ENCODE measurements around the gene SLC6A16. TPM values are rescaled to one million over a fixed set of nuclear protein-coding genes. Genes with fewer than 3 reads are reported as not detected.

SLC6A16 gene
- total and polyA plus RNA-seq, 3 donors from 2014 or later = 47.0 to 311 (median 51.9) TPM

DNA sequence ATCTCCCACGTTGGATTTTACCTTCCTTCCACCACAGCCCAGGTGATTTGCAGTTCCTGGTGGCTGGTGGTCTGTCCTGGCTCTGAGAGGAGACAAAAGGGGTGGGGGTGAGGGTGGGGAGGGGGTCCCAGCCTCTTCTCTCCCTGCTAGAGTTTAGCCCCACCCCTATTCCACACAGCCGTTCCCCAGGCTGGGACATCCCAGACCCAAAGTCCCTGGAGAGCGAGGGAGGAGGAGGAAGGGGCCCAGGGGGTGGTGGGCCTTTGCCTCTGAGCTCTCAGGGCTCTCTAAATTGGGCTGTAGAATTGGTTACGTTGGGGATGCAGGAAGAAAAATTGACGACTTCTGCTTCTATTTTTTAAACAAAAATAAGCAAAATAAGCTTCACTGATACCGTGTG lies 81.9 kb downstream of the SLC6A16 start:
- no peak for TF ChIP-seq POLR2A (IDR thresholded peaks at IDR 0.05)
- TF ChIP-seq, protein P1, sequence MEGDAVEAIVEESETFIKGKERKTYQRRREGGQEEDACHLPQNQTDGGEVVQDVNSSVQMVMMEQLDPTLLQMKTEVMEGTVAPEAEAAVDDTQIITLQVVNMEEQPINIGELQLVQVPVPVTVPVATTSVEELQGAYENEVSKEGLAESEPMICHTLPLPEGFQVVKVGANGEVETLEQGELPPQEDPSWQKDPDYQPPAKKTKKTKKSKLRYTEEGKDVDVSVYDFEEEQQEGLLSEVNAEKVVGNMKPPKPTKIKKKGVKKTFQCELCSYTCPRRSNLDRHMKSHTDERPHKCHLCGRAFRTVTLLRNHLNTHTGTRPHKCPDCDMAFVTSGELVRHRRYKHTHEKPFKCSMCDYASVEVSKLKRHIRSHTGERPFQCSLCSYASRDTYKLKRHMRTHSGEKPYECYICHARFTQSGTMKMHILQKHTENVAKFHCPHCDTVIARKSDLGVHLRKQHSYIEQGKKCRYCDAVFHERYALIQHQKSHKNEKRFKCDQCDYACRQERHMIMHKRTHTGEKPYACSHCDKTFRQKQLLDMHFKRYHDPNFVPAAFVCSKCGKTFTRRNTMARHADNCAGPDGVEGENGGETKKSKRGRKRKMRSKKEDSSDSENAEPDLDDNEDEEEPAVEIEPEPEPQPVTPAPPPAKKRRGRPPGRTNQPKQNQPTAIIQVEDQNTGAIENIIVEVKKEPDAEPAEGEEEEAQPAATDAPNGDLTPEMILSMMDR (IDR thresholded peaks at IDR 0.05) = no peak

GRCh38 chr19:49241769-49242168 lies 83.2 kb downstream of the SLC6A16 start:
- Histone ChIP-seq H3K36me3 (ENCODE audit: low read depth, missing control alignments) (no peaks in the 10 kb centered on the region), H3K27ac (no peak overlapping the region), H3K27me3 (no peaks in the 10 kb centered on the region), H3K4me3 (no peak overlapping the region), H3K4me1 (no peaks in the 10 kb centered on the region), H3K9me3 (no peaks in the 10 kb centered on the region)
- intact Hi-C loops (cut with DNase I; ENCODE audit: low total_unique reads) = no loop called here
- TF ChIP-seq, protein P1 (IDR thresholded peaks at IDR 0.05) = no peak
- no peak for TF ChIP-seq POLR2A (IDR thresholded peaks at IDR 0.05)
- 81 to 87% methylated on average over 7 of the region's 7 CpGs for WGBS, 2 donors
- DNase-seq = no peak

More for the DNA sequence above, 81.9 kb downstream of the SLC6A16 start:
- Histone ChIP-seq H3K9me3 (no peaks in the 10 kb centered on the region), H3K4me3 (no peak overlapping the region), H3K36me3 (ENCODE audit: low read depth, missing control alignments) (no peaks in the 10 kb centered on the region), H3K27me3 (no peaks in the 10 kb centered on the region), H3K27ac (no peak overlapping the region), H3K4me1 (no peaks in the 10 kb centered on the region)
- WGBS, 2 donors = 59 to 66% methylated on average over 6 of the region's 6 CpGs
- intact Hi-C loops (cut with DNase I; ENCODE audit: low total_unique reads) = no loop called here
- DNase-seq = no peak

Small RNA genes lying within 50 kb of the gene (microRNA-seq; reads per million reads assigned to microRNA genes)
- 0 reads per million in 2 donors for gene MIR4324 (ENCODE audit: borderline number of aligned reads in 2 of 2, borderline replicate concordance in 1 of 2)

Small RNA genes lying within 50 kb of the gene (small RNA-seq; reads per million reads assigned to genes)
- 0 reads per million in 2 donors for gene MIR4324

Other genes with a start within 250 kb of the SLC6A16 start
- 100 to 1,000 TPM; 422 to 484 TPM for gene SNRNP70, start 239.7 kb downstream of the SLC6A16 start, total RNA-seq
- 184 TPM for gene SNRNP70, start 239.7 kb downstream of the SLC6A16 start, polyA plus RNA-seq (ENCODE audit: insufficient read depth, low read depth, low replicate concordance)
- gene LIN7B, start 210.8 kb downstream of the SLC6A16 start, total RNA-seq = 10 to 100 TPM; 57.6 to 66.2 TPM
- gene LIN7B, start 210.8 kb downstream of the SLC6A16 start, polyA plus RNA-seq (ENCODE audit: insufficient read depth, low read depth, low replicate concordance) = 22.4 TPM
- 1 to 10 TPM; 4.0 to 8.5 TPM for gene C19orf73, start 206.0 kb downstream of the SLC6A16 start, total RNA-seq
- 1.5 TPM for gene C19orf73, start 206.0 kb downstream of the SLC6A16 start, polyA plus RNA-seq (ENCODE audit: insufficient read depth, low read depth, low replicate concordance)
- 10 to 100 TPM in 1 of 2 donors, 1 to 10 TPM in 1; 9.2 to 13.1 TPM for gene PPFIA3, start 205.6 kb downstream of the SLC6A16 start, total RNA-seq
- gene PPFIA3, start 205.6 kb downstream of the SLC6A16 start, polyA plus RNA-seq (ENCODE audit: insufficient read depth, low read depth, low replicate concordance) = 8.8 TPM
- gene HRC, start 169.8 kb downstream of the SLC6A16 start, total RNA-seq = 1 to 10 TPM; 1.8 to 5.4 TPM
- 4.1 TPM for gene HRC, start 169.8 kb downstream of the SLC6A16 start, polyA plus RNA-seq (ENCODE audit: insufficient read depth, low read depth, low replicate concordance)
- gene TRPM4, start 167.4 kb downstream of the SLC6A16 start, total RNA-seq = 10 to 100 TPM; 30.5 to 45.7 TPM
- gene TRPM4, start 167.4 kb downstream of the SLC6A16 start, polyA plus RNA-seq (ENCODE audit: insufficient read depth, low read depth, low replicate concordance) = 16.0 TPM
- 10 to 100 TPM; 12.6 to 16.2 TPM for gene CD37, start 10.2 kb upstream of the SLC6A16 start, total RNA-seq
- gene CD37, start 10.2 kb upstream of the SLC6A16 start, polyA plus RNA-seq (ENCODE audit: insufficient read depth, low read depth, low replicate concordance) = 23.2 TPM
- 10 to 100 TPM; 12.6 to 20.8 TPM for gene TEAD2, start 37.2 kb upstream of the SLC6A16 start, total RNA-seq
- 29.6 TPM for gene TEAD2, start 37.2 kb upstream of the SLC6A16 start, polyA plus RNA-seq (ENCODE audit: insufficient read depth, low read depth, low replicate concordance)
- 100 to 1,000 TPM; 145 to 190 TPM for gene DKKL1, start 38.7 kb upstream of the SLC6A16 start, total RNA-seq
- gene DKKL1, start 38.7 kb upstream of the SLC6A16 start, polyA plus RNA-seq (ENCODE audit: insufficient read depth, low read depth, low replicate concordance) = 487 TPM
- 100 to 1,000 TPM in 1 of 2 donors, 10 to 100 TPM in 1; 72.8 to 102 TPM for gene KASH5, start 63.1 kb upstream of the SLC6A16 start, total RNA-seq
- 121 TPM for gene KASH5, start 63.1 kb upstream of the SLC6A16 start, polyA plus RNA-seq (ENCODE audit: insufficient read depth, low read depth, low replicate concordance)
- not detected for gene PTH2, start 98.2 kb upstream of the SLC6A16 start, total RNA-seq
- gene PTH2, start 98.2 kb upstream of the SLC6A16 start, polyA plus RNA-seq (ENCODE audit: insufficient read depth, low read depth, low replicate concordance) = not detected
- under 1 TPM; 0.24 to 0.62 TPM for gene GFY, start 100.2 kb upstream of the SLC6A16 start, total RNA-seq
- gene GFY, start 100.2 kb upstream of the SLC6A16 start, polyA plus RNA-seq (ENCODE audit: insufficient read depth, low read depth, low replicate concordance) = 0.80 TPM
- gene SLC17A7, start 116.3 kb upstream of the SLC6A16 start, total RNA-seq = 1 to 10 TPM; 2.2 to 2.7 TPM
- 3.2 TPM for gene SLC17A7, start 116.3 kb upstream of the SLC6A16 start, polyA plus RNA-seq (ENCODE audit: insufficient read depth, low read depth, low replicate concordance)
- gene PIH1D1, start 126.6 kb upstream of the SLC6A16 start, total RNA-seq = 10 to 100 TPM; 45.9 to 49.6 TPM
- 55.3 TPM for gene PIH1D1, start 126.6 kb upstream of the SLC6A16 start, polyA plus RNA-seq (ENCODE audit: insufficient read depth, low read depth, low replicate concordance)
- gene ALDH16A1, start 128.0 kb upstream of the SLC6A16 start, total RNA-seq = 10 to 100 TPM; 22.4 to 24.7 TPM
- gene ALDH16A1, start 128.0 kb upstream of the SLC6A16 start, polyA plus RNA-seq (ENCODE audit: insufficient read depth, low read depth, low replicate concordance) = 8.5 TPM
- gene FLT3LG, start 149.0 kb upstream of the SLC6A16 start, total RNA-seq = 1 to 10 TPM; 3.0 to 4.6 TPM
- 7.1 TPM for gene FLT3LG, start 149.0 kb upstream of the SLC6A16 start, polyA plus RNA-seq (ENCODE audit: insufficient read depth, low read depth, low replicate concordance)
- 1,000 to 10,000 TPM; 1,063 to 1,721 TPM for gene RPL13A, start 162.4 kb upstream of the SLC6A16 start, total RNA-seq
- gene RPL13A, start 162.4 kb upstream of the SLC6A16 start, polyA plus RNA-seq (ENCODE audit: insufficient read depth, low read depth, low replicate concordance) = 1,193 TPM
- 1,000 to 10,000 TPM; 1,958 to 3,437 TPM for gene RPS11, start 171.2 kb upstream of the SLC6A16 start, total RNA-seq
- gene RPS11, start 171.2 kb upstream of the SLC6A16 start, polyA plus RNA-seq (ENCODE audit: insufficient read depth, low read depth, low replicate concordance) = 2,108 TPM
- 10 to 100 TPM; 52.8 to 76.9 TPM for gene FCGRT, start 187.5 kb upstream of the SLC6A16 start, total RNA-seq
- 130 TPM for gene FCGRT, start 187.5 kb upstream of the SLC6A16 start, polyA plus RNA-seq (ENCODE audit: insufficient read depth, low read depth, low replicate concordance)
- gene RCN3, start 202.8 kb upstream of the SLC6A16 start, total RNA-seq = 10 to 100 TPM; 19.9 TPM
- gene RCN3, start 202.8 kb upstream of the SLC6A16 start, polyA plus RNA-seq (ENCODE audit: insufficient read depth, low read depth, low replicate concordance) = 42.1 TPM